ENCODE data around the gene EEIG2.

DNA sequence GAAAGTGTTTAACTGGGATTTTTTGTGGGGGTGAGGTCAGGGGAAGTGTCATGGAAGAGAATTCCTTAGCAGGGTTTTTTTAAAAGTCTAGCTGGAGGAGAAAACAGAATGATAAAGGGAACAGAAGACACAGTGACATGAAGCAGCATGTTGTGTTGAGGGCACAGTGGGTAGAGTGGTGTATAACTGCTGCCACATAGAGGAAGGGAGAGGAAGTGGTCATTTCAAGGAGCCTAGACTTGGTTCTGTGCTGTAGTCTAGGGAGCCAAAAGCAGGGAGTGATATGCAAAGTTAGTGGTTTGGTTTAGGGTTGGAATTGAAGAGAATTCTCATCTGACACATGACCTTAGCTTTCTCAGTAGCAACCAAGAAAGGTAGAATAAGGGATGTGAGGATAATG is 10.2 kb downstream of the EEIG2 start:
- no peak for TF ChIP-seq POLR2A (IDR thresholded peaks at IDR 0.05; ENCODE audit: low read depth, low read length)
- TF ChIP-seq POLR2AphosphoS5 (IDR thresholded peaks at IDR 0.05; ENCODE audit: low read depth, low read length): no peak

Data from GM12892 (cell line).